ENCODE measurements around the gene NOL3. TPM values are rescaled to one million over a fixed set of nuclear protein-coding genes. Genes with fewer than 3 reads are reported as not detected.
A peak's percentile ranks its signal among the peaks of the same experiment; 100 is the strongest.

NOL3 gene
- total and polyA plus RNA-seq, 9 of the 15 experiments (the other 6 are each of a cell fraction or from before 2014, with no cell fraction given), result 0.45 to 14.0 (median 5.4) TPM

DNA sequence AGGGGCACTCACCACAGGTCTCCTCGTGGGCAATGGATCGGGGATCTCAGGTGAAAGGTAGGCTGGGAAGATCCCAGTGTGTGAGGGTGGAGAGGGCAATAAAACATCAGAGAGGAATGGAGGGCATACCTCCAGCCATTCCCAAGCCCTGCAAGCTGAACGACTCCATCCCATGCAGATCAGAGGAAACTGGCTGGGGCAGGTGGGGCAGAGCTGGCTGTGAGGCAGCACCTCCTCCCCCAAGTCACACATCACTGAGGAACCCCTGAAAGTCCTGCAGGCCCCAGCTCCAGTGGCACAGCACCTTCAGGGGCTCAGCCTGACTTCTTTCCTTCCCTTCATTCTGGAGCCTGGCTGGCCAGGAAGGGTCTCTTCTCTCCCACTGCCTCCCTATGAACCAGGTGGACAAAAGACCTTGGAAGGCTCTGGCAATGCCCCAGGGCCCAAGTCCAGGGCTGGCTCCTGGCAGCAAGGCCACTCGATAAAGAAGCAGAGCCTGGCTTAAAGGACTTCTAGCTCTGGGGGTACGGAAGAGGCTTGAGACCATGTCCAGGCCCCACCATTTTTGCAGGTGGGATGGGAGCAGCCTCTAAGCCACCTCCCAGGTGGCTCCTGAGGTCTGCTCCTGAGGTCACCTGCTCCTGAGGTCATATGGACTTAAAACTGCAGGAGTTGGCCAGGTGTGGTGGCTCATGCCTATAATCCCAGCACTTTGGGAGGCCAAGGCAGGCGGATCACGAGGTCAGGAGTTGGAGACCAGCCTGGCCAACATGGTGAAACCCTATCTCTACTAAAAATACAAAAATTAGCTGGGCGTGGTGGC, 43.1 kb downstream of the NOL3 start:
- Histone ChIP-seq H3K9me1 (ENCODE audit: control insufficient read depth, insufficient read depth, low read length) (no peaks in the 10 kb centered on the region), H3K36me3 (ENCODE audit: control insufficient read depth, insufficient read depth, low read length) (no peaks in the 10 kb centered on the region), H4K20me1 (replicated peaks; ENCODE audit: control insufficient read depth, insufficient read depth, low read length) (no peaks in the 10 kb centered on the region), H3K79me2 (ENCODE audit: control insufficient read depth, insufficient read depth, low read length) (no peaks in the 10 kb centered on the region), H3K9ac (ENCODE audit: insufficient read depth in 1 of 2, low read depth in 2 of 2, low read length in 2 of 2) (peak overlapping the region in 1 of 2 experiments; percentile 70; a peak in 2 of 4 replicates), H3K4me3 (no peak overlapping the region), H2AFZ (ENCODE audit: low read depth, low read length) (no peak overlapping the region), H3K27me3 (ENCODE audit: control insufficient read depth in 2 of 2, insufficient read depth in 2 of 2, low read length in 2 of 2) (no peaks in the 10 kb centered on the region), H3K4me1 (replicated peaks in 1 of 2; ENCODE audit: control insufficient read depth in 2 of 2, insufficient read depth in 2 of 2, low read length in 2 of 2) (peaks cover 20 to 43% of the 10 kb centered on the region in 2 experiments), H3K9me3 (replicated peaks; ENCODE audit: control insufficient read depth, insufficient read depth, low read depth, low read length) (no peaks in the 10 kb centered on the region), H3K4me2 (ENCODE audit: insufficient read depth, low read length) (no peak overlapping the region), H3K27ac (ENCODE audit: extremely low read depth, low read depth, low read length) (no peak overlapping the region)
- in situ Hi-C loops (cut with MboI), result no loop called here
- TF ChIP-seq ZNF316 (IDR thresholded peaks at IDR 0.05) (no peak), SIN3A (IDR thresholded peaks at IDR 0.05; ENCODE audit: borderline replicate concordance in 2 of 2, control insufficient read depth in 1 of 2, low read depth in 2 of 2, low read length in 2 of 2) (no peak), GMEB1 (CRISPR knock-in tag; IDR thresholded peaks at IDR 0.05) (no peak), CGGBP1 (CRISPR knock-in tag; IDR thresholded peaks at IDR 0.05) (no peak), TOE1 (IDR thresholded peaks at IDR 0.05; ENCODE audit: borderline replicate concordance) (no peak), TOE1 (CRISPR knock-in tag; IDR thresholded peaks at IDR 0.05; ENCODE audit: borderline replicate concordance, low read depth) (no peak), ZNF263 (CRISPR knock-in tag; IDR thresholded peaks at IDR 0.05; ENCODE audit: borderline replicate concordance) (no peak), RCOR1 (IDR thresholded peaks at IDR 0.05; ENCODE audit: borderline replicate concordance in 1 of 2, low read depth in 2 of 2, low read length in 2 of 2) (no peak), STAT5A (IDR thresholded peaks at IDR 0.05; ENCODE audit: borderline replicate concordance, low read length) (no peak), ATF1 (CRISPR knock-in tag; IDR thresholded peaks at IDR 0.05) (no peak), ATF1 (tag; IDR thresholded peaks at IDR 0.05) (no peak), STAG1 (CRISPR knock-in tag; IDR thresholded peaks at IDR 0.05; ENCODE audit: borderline replicate concordance) (no peak), KHSRP (IDR thresholded peaks at IDR 0.05) (no peak), ZNF766 (CRISPR knock-in tag; conservative IDR thresholded peaks at IDR 0.05) (no peak), ZC3H11A (IDR thresholded peaks at IDR 0.05; ENCODE audit: low read depth, low read length) (no peak)
- TF ChIP-seq, protein P1, sequence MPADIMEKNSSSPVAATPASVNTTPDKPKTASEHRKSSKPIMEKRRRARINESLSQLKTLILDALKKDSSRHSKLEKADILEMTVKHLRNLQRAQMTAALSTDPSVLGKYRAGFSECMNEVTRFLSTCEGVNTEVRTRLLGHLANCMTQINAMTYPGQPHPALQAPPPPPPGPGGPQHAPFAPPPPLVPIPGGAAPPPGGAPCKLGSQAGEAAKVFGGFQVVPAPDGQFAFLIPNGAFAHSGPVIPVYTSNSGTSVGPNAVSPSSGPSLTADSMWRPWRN (IDR thresholded peaks at IDR 0.05; ENCODE audit: low read depth), result no peak
- CTCF ChIA-PET (ENCODE audit: low intra/inter-chr PET ratio), result no interaction called here
- WGBS (ENCODE audit: insufficient coverage, low coverage, missing lambda C conversion rate), result 45% methylated on average over 7 of the region's 8 CpGs
- BruUV-seq (replicated peaks), result no TSS peak
- ATAC-seq (no peak), FAIRE-seq (no peak), DNase-seq (ENCODE audit: extremely low read depth in 1 of 4, low spot score in 3 of 4) (no peak)
- POLR2A ChIA-PET, result interaction anchor here (0.9 kb wide), 1 partner anchor 10 kb away, joined by 3 read pairs; no protein-coding TSS in a partner anchor
- intact Hi-C loops (cut with micrococcal nuclease), result no loop called here
